ENCODE measurements around the gene ZNF146. TPM values are rescaled to one million over a fixed set of nuclear protein-coding genes. Genes with fewer than 3 reads are reported as not detected.

ZNF146 gene
- total RNA-seq, 2 experiments from 2014 or later = 105 to 111 TPM

DNA sequence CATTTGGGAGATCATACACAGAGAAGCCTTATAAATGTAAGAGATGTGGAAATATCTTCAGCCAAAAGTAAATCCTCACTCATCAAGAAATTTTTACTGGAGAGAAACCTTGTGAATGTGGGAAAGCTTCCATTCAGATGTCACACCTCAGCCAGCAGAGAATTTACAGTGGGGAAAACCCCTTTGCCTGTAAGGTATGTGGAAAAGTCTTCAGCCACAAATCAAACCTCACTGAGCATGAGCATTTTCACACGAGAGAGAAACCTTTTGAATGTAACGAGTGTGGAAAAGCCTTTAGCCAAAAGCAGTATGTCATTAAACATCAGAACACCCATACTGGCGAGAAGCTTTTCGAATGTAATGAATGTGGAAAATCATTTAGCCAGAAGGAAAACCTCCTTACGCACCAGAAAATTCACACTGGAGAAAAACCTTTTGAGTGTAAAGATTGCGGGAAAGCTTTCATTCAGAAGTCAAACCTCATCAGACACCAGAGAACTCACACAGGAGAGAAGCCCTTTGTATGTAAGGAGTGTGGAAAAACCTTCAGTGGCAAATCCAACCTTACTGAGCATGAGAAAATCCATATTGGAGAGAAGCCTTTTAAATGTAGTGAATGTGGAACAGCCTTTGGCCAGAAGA is 21.5 kb downstream of the ZNF146 start:
- H3K36me3 Mint-ChIP-seq (ENCODE audit: low read depth) = peaks cover 84% of the 10 kb centered on the region
- peaks cover 60% of the 10 kb centered on the region for H3K9me3 Mint-ChIP-seq (ENCODE audit: low read depth)
- H3K27ac Mint-ChIP-seq = no peak overlapping the region
- H3K4me1 Mint-ChIP-seq = no peaks in the 10 kb centered on the region
- intact Hi-C loops (cut with DNase I, micrococcal nuclease) = no loop called here
- ChIA-PET POLR2A (no interaction called here), CTCF (interaction anchor here (0.6 to 0.7 kb wide), 2 partner anchors 29 to 1725 kb away, joined by 3 to 4 read pairs; no protein-coding TSS in a partner anchor)
- no peak overlapping the region for H3K4me3 Mint-ChIP-seq
- no peaks in the 10 kb centered on the region for H3K27me3 Mint-ChIP-seq
- no peak for ATAC-seq
- DNase-seq = no peak

DNA sequence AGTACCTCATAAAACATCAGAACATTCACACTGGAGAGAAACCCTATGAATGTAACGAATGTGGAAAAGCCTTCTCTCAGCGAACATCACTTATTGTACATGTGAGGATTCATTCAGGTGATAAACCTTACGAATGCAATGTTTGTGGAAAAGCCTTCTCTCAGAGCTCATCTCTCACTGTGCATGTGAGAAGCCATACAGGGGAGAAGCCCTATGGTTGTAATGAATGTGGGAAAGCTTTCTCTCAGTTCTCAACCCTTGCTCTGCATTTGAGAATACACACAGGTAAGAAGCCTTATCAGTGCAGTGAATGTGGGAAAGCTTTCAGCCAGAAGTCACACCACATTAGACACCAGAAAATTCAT is 22.0 kb downstream of the ZNF146 start:
- Mint-ChIP-seq H3K36me3 (ENCODE audit: low read depth) (peaks cover 79% of the 10 kb centered on the region), H3K4me3 (no peak overlapping the region), H3K9me3 (ENCODE audit: low read depth) (peaks cover 62% of the 10 kb centered on the region), H3K27me3 (no peaks in the 10 kb centered on the region), H3K4me1 (no peaks in the 10 kb centered on the region), H3K27ac (no peak overlapping the region)
- ATAC-seq = no peak
- intact Hi-C loops (cut with DNase I, micrococcal nuclease) = no loop called here
- DNase-seq = no peak
- ChIA-PET POLR2A (no interaction called here), CTCF (no interaction called here)

DNA sequence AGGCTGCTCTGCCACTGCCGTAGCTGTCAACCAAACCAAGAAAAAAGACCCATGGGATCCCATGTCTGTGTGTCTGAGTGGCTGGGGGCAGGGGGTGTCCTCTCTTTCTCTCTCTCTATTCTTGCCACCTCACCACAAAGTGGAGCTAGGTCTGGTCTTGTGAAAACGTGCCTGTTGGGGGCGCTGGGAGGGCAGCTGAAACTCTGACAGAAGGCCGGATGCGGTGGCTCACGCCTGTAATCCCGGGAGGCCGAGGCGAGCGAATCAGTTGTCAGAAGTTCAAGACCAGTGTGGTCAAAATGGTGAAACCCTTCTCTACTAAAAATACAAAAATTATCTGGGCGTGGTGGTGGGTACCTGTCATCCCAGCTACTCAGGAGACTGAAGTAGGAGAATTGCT is 29.2 kb downstream of the ZNF146 start:
- ChIA-PET CTCF (interaction anchor here (0.6 kb wide), 1 partner anchor 9 kb away, joined by 3 read pairs; no protein-coding TSS in a partner anchor), POLR2A (no interaction called here)
- Mint-ChIP-seq H3K27me3 (peaks cover 7% of the 10 kb centered on the region), H3K36me3 (ENCODE audit: low read depth) (peaks cover 27% of the 10 kb centered on the region), H3K4me1 (peaks cover 3% of the 10 kb centered on the region), H3K4me3 (no peak overlapping the region), H3K9me3 (ENCODE audit: low read depth) (peaks cover 44% of the 10 kb centered on the region), H3K27ac (no peak overlapping the region)
- no peak for DNase-seq
- ATAC-seq = no peak
- intact Hi-C loops (cut with DNase I, micrococcal nuclease) = no loop called here

DNA sequence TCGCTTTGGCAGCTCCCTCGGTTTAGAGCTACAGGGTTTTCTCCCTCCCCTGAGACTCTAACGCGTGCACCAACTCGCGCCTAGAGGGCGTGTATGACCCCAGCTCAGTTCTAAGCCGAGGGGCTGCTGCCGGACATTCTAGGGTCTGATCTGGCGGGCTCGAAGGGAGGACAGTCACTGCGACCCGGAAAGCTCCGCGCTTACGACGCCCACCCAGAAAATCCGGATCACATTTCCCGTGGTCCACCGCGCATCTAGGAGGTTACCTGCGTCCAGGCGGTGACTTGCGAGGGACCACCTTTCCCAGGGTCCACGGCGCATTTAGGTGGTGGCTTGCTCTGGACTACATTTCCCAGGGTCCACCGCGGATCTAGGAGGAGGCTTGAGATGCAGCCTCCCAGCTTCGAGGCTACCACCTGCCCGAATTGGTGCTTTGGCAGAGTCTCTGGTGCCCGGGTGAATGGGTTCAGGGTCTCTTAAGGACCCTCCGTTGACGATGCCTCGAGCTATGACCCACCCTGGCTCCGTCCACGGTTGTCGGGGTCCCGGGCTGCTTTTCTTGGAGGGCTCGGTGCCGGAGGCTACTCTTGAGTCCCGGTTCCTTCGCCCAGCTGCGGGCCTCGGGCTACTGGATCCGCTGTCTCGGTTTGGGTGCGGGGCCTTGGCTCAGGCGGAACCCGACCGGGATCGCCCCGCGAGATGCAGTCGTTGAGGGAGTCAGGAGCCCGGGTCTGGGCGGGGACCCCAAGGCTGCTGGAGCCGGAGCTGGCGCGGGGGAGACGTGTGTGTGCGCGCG is 30.5 kb downstream of the ZNF146 start:
- POLR2A ChIA-PET = no interaction called here
- Mint-ChIP-seq H3K4me1 (peaks cover 3% of the 10 kb centered on the region), H3K36me3 (ENCODE audit: low read depth) (peaks cover 17% of the 10 kb centered on the region), H3K9me3 (ENCODE audit: low read depth) (peaks cover 34% of the 10 kb centered on the region), H3K4me3 (no peak overlapping the region), H3K27me3 (peaks cover 7% of the 10 kb centered on the region), H3K27ac (no peak overlapping the region)
- ATAC-seq (no peak), DNase-seq (peak; percentile 9)
- CTCF ChIA-PET = no interaction called here
- intact Hi-C loops (cut with DNase I, micrococcal nuclease) = no loop called here

DNA sequence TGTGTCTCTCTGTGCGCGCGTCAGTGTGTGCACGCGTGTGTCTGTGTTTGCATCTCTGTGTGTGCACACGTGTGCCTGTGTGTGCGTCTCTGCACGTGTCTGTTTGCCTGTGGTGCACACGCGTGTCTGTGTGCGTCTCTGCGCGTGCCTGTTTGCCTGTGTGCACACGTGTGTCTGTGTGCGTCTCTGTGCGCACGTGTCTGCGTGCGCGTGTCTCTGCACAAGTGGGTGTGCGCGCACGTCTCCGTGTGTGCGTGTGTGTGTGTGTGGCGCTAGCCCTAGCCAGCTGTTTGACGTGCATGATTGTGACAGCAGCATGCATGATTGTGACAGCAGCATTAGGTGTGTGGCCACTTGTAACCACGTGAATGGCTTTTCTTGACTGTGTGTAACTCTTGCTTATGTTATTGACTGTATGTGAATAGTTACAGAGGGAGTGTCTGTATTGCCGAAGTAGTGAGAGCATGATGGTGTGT is 31.1 kb downstream of the ZNF146 start:
- peaks cover 7% of the 10 kb centered on the region for H3K27me3 Mint-ChIP-seq
- no peak overlapping the region for H3K27ac Mint-ChIP-seq
- H3K36me3 Mint-ChIP-seq (ENCODE audit: low read depth) = peaks cover 17% of the 10 kb centered on the region
- peaks cover 3% of the 10 kb centered on the region for H3K4me1 Mint-ChIP-seq
- ATAC-seq (no peak), DNase-seq (no peak)
- POLR2A ChIA-PET = no interaction called here
- H3K9me3 Mint-ChIP-seq (ENCODE audit: low read depth) = peaks cover 35% of the 10 kb centered on the region
- CTCF ChIA-PET = no interaction called here
- H3K4me3 Mint-ChIP-seq = no peak overlapping the region
- intact Hi-C loops (cut with DNase I, micrococcal nuclease) = no loop called here

DNA sequence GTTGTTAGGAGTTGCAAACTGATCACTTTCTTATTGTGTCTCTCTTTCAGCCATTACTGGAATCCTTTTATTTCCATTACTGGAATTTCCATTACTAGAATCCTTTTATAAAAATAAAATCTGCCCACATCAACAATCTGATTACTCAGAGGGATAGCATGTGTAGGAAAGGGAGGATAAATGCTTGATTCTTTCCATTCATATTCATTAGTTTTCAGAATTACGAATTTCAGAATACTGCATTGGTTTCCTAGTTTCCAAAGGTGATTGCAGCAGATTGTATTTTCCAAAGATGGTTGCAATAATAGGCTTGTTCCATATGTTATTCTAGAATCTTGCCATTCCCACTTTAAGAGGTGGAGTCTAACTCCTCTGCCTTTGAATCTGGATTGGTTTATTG is 37.1 kb downstream of the ZNF146 start:
- Mint-ChIP-seq H3K9me3 (ENCODE audit: low read depth) (peaks cover 37% of the 10 kb centered on the region), H3K36me3 (ENCODE audit: low read depth) (peaks cover 3% of the 10 kb centered on the region), H3K27me3 (no peaks in the 10 kb centered on the region), H3K4me3 (no peak overlapping the region), H3K27ac (no peak overlapping the region), H3K4me1 (no peaks in the 10 kb centered on the region)
- CTCF ChIA-PET = no interaction called here
- POLR2A ChIA-PET = no interaction called here
- ATAC-seq = no peak
- intact Hi-C loops (cut with DNase I, micrococcal nuclease) = no loop called here
- DNase-seq = no peak

DNA sequence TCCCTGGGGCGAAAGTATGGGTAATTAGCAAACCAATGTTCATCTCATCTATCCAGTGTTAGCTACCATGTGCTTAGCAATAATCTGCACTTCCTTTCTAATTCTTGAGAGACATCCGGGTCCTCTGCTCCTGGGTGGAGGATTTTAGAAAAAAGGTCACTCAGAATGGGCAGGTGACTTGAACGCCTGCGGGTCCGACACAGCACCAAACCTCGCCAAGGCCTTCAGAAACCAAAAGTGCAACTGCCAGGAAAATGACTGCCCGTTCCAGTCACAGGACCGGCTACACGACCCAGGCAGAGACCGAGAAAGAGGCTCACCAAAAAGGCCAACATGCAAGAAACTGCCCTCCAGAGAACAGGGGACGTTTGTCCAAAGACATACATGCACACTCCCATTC is 39.9 kb downstream of the ZNF146 start:
- no peaks in the 10 kb centered on the region for H3K4me1 Mint-ChIP-seq
- DNase-seq (no peak), ATAC-seq (no peak)
- H3K27me3 Mint-ChIP-seq = peaks cover 3% of the 10 kb centered on the region
- H3K9me3 Mint-ChIP-seq (ENCODE audit: low read depth) = peaks cover 33% of the 10 kb centered on the region
- intact Hi-C loops (cut with DNase I, micrococcal nuclease) = no loop called here
- POLR2A ChIA-PET = no interaction called here
- no peak overlapping the region for H3K4me3 Mint-ChIP-seq
- CTCF ChIA-PET = no interaction called here
- H3K27ac Mint-ChIP-seq = no peak overlapping the region
- H3K36me3 Mint-ChIP-seq (ENCODE audit: low read depth) = peaks cover 6% of the 10 kb centered on the region

DNA sequence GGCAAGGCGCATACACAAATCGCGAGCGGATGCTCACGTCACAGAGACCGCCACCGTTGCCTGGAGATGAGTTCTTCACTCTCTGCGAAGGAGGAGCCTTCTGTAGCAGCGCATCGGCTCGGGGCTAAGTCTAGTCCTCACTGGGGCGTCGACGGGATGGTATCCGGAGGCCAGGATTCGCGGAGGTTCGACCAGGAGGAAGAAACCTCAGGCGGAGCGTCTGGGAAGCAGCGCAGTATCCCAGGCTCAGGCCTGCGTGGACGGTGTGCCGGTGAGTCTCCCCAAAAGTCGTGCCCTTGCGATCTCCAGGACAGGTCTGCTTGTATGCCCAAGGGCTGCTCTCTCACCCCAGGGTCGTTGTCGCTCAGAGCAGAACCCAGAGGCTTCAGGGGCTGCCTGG is 40.4 kb downstream of the ZNF146 start:
- DNase-seq (no peak), ATAC-seq (no peak)
- intact Hi-C loops (cut with DNase I, micrococcal nuclease) = no loop called here
- CTCF ChIA-PET = no interaction called here
- POLR2A ChIA-PET = no interaction called here
- Mint-ChIP-seq H3K27me3 (peaks cover 3% of the 10 kb centered on the region), H3K36me3 (ENCODE audit: low read depth) (peaks cover 6% of the 10 kb centered on the region), H3K4me1 (no peaks in the 10 kb centered on the region), H3K9me3 (ENCODE audit: low read depth) (peaks cover 33% of the 10 kb centered on the region), H3K27ac (no peak overlapping the region), H3K4me3 (no peak overlapping the region)

DNA sequence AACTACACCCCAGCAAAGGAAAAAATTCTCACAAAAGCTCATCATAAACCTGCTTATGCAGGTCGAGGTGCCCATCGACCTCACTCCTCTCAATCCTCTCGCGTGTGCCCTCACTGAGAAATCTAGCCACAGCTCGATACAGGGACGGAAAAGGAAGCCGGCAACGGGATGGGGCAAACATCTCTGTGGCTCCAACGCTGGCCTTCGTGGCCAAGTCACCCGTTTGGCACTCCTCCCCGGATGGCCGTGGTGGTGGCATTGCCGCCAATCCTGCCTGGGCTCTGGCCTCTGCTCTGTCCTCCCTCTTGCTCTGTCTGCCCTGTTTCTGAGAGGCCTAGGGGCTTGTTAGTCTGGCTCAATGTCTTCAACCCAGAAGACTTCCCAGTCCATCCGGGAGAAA is 41.2 kb downstream of the ZNF146 start:
- intact Hi-C loops (cut with DNase I, micrococcal nuclease) = no loop called here
- ATAC-seq (no peak), DNase-seq (no peak)
- Mint-ChIP-seq H3K4me1 (no peaks in the 10 kb centered on the region), H3K27ac (no peak overlapping the region), H3K36me3 (ENCODE audit: low read depth) (peaks cover 6% of the 10 kb centered on the region), H3K9me3 (ENCODE audit: low read depth) (peaks cover 32% of the 10 kb centered on the region), H3K27me3 (peaks cover 3% of the 10 kb centered on the region), H3K4me3 (no peak overlapping the region)
- POLR2A ChIA-PET = no interaction called here
- CTCF ChIA-PET = no interaction called here

DNA sequence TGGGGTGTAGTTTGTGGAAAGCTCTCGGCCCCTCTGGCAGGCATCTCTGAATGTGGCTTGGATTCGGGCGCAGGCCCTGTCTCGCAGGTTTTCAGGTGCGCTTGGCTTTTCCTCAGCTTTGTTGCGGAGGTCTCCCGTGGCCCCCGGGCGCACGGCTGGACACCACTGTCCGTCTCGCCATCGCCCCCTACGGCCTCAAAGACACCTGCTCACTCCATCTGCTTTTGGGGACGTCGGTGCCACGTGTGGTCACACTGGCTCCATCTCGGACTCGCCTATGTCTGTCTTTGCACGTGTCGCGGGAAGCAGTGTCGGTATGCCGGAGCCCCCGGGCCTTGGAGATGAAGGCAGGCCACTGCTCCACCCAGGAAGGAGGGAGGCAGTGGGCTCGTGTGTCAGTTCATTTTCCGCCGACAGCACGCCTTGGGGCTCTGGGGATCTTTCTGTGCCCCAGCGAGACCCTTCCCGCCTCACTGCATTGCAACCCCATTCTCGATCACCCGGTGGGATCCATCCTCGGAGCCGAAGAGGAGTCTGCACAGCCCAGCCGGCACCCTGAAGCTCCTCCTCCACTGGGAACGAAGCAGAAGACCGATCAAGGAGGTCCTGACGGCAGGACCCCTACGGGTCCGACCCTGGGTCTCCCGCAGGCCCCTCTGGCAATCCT is 42.1 kb downstream of the ZNF146 start:
- Mint-ChIP-seq H3K27me3 (peaks cover 3% of the 10 kb centered on the region), H3K4me3 (no peak overlapping the region), H3K4me1 (no peaks in the 10 kb centered on the region), H3K9me3 (ENCODE audit: low read depth) (peaks cover 27% of the 10 kb centered on the region), H3K27ac (no peak overlapping the region), H3K36me3 (ENCODE audit: low read depth) (peaks cover 6% of the 10 kb centered on the region)
- no peak for ATAC-seq
- intact Hi-C loops (cut with DNase I, micrococcal nuclease) = no loop called here
- CTCF ChIA-PET = interaction anchor here (0.5 to 0.7 kb wide), 2 partner anchors 437 to 642 kb away, joined by 3 to 4 read pairs; no protein-coding TSS in a partner anchor
- POLR2A ChIA-PET = no interaction called here
- DNase-seq = no peak

DNA sequence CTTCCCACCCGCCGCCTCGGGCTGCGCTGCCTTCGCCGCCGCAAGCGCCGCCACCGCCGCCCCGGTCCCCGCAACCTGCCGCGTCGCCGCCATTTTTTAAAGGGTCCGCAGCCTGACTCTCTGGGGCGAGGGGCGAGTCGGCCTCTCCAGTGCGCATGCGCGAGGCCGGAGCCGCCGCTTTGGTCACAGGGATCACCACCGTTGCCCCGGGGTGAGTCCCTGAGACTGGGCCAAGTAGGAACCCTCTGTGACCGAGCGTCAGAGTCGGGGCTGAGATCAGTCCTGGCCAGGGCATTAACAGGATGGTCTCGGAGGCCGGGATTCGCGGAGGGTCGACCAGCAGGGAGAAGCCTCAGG is 42.6 kb downstream of the ZNF146 start:
- peaks cover 24% of the 10 kb centered on the region for H3K9me3 Mint-ChIP-seq (ENCODE audit: low read depth)
- ATAC-seq (no peak), DNase-seq (no peak)
- H3K36me3 Mint-ChIP-seq (ENCODE audit: low read depth) = peaks cover 6% of the 10 kb centered on the region
- ChIA-PET POLR2A (no interaction called here), CTCF (no interaction called here)
- no peaks in the 10 kb centered on the region for H3K4me1 Mint-ChIP-seq
- intact Hi-C loops (cut with DNase I, micrococcal nuclease) = no loop called here
- peaks cover 3% of the 10 kb centered on the region for H3K27me3 Mint-ChIP-seq
- H3K27ac Mint-ChIP-seq = no peak overlapping the region
- no peak overlapping the region for H3K4me3 Mint-ChIP-seq

Measured in activated CD4-positive, alpha-beta T cell treated with anti-CD3 and anti-CD28 coated beads for 36 hours (primary cell).